Measurements from ENCODE around the gene FRMD8. TPM values are rescaled to one million over a fixed set of nuclear protein-coding genes. Genes with fewer than 3 reads are reported as not detected.

The FRMD8 gene
- total RNA-seq, 4 donors from 2014 or later: 11.5 to 51.7 (median 20.1) TPM

- H3K9me3 ChIP-seq: no peaks in the 10 kb centered on the region
- in situ Hi-C loops (cut with MboI; ENCODE audit: low sequenced_read_pairs in 4 of 4) (loop anchor here in 2 of 4 donors (10.0 kb wide), 2 partner anchors 48 to 78 kb away; no protein-coding TSS in a partner anchor), intact Hi-C loops (cut with DNase I; ENCODE audit: low total_unique reads) (no loop called here)
- no peaks in the 10 kb centered on the region for H3K27me3 ChIP-seq
- peak in 1 of 2 donors; percentile 9 for ATAC-seq
- TF ChIP-seq CTCF (IDR thresholded peaks at IDR 0.05 in 4 of 5, conservative IDR thresholded peaks at IDR 0.05 in 1 of 5) (no peak), POLR2A (IDR thresholded peaks at IDR 0.05) (no peak)
- peak overlapping the region; percentile 81 to 95 (median 90) for H3K4me3 ChIP-seq
- peak in 1 of 2 donors; percentile 61 for DNase-seq
- peaks cover 5 to 80% of the 10 kb centered on the region in 2 donors for H3K36me3 ChIP-seq
- peaks cover 38 to 40% of the 10 kb centered on the region in 2 donors for H3K4me1 ChIP-seq
- H3K27ac ChIP-seq: peak overlapping the region; percentile 98 to 100 (median 100)
Measured at GRCh38 chr11:65426839-65427690, 40.6 kb downstream of the FRMD8 start.

GRCh38 chr11:65427691-65428577 lies 41.5 kb downstream of the FRMD8 start:
- DNase-seq (peak in 1 of 2 donors; percentile 66), ATAC-seq (peak; percentile 23 to 25)
- Histone ChIP-seq H3K4me3 (peak overlapping the region; percentile 81 to 95 (median 90)), H3K9me3 (no peaks in the 10 kb centered on the region), H3K36me3 (peaks cover 5 to 87% of the 10 kb centered on the region in 2 donors), H3K27ac (peak overlapping the region; percentile 98 to 100 (median 100)), H3K4me1 (peaks cover 44 to 49% of the 10 kb centered on the region in 2 donors), H3K27me3 (no peaks in the 10 kb centered on the region)
- TF ChIP-seq CTCF (IDR thresholded peaks at IDR 0.05 in 4 of 5, conservative IDR thresholded peaks at IDR 0.05 in 1 of 5) (no peak), POLR2A (IDR thresholded peaks at IDR 0.05) (peak in 1 of 2 donors; percentile 57)
- in situ Hi-C loops (cut with MboI; ENCODE audit: low sequenced_read_pairs in 4 of 4): loop anchor here in 2 of 4 donors (10.0 kb wide), 2 partner anchors 47 to 77 kb away; no protein-coding TSS in a partner anchor
- intact Hi-C loops (cut with DNase I; ENCODE audit: low total_unique reads): no loop called here

GRCh38 chr11:65428578-65429067 lies 42.2 kb downstream of the FRMD8 start:
- H3K4me3 ChIP-seq: peak overlapping the region; percentile 81 to 95 (median 90)
- DNase-seq (no peak), ATAC-seq (no peak)
- intact Hi-C loops (cut with DNase I; ENCODE audit: low total_unique reads) (no loop called here), in situ Hi-C loops (cut with MboI; ENCODE audit: low sequenced_read_pairs in 4 of 4) (loop anchor here in 2 of 4 donors (10.0 kb wide), 2 partner anchors 46 to 76 kb away; no protein-coding TSS in a partner anchor)
- H3K36me3 ChIP-seq: peaks cover 5 to 86% of the 10 kb centered on the region in 2 donors
- no peaks in the 10 kb centered on the region for H3K27me3 ChIP-seq
- TF ChIP-seq CTCF (IDR thresholded peaks at IDR 0.05 in 4 of 5, conservative IDR thresholded peaks at IDR 0.05 in 1 of 5) (no peak), POLR2A (IDR thresholded peaks at IDR 0.05) (peak in 1 of 2 donors; percentile 38)
- peak overlapping the region; percentile 98 to 100 (median 100) for H3K27ac ChIP-seq
- peaks cover 49 to 52% of the 10 kb centered on the region in 2 donors for H3K4me1 ChIP-seq
- no peaks in the 10 kb centered on the region for H3K9me3 ChIP-seq

GRCh38 chr11:65429068-65429681 lies 42.7 kb downstream of the FRMD8 start:
- peak overlapping the region; percentile 98 to 100 (median 100) for H3K27ac ChIP-seq
- H3K9me3 ChIP-seq: no peaks in the 10 kb centered on the region
- peak in 1 of 2 donors; percentile 3 for ATAC-seq
- H3K4me3 ChIP-seq: peak overlapping the region; percentile 81 to 95 (median 90)
- peaks cover 3 to 84% of the 10 kb centered on the region in 2 donors for H3K36me3 ChIP-seq
- DNase-seq: no peak
- peaks cover 52 to 54% of the 10 kb centered on the region in 2 donors for H3K4me1 ChIP-seq
- H3K27me3 ChIP-seq: no peaks in the 10 kb centered on the region
- intact Hi-C loops (cut with DNase I; ENCODE audit: low total_unique reads) (no loop called here), in situ Hi-C loops (cut with MboI; ENCODE audit: low sequenced_read_pairs in 4 of 4) (loop anchor here in 2 of 4 donors (10.0 kb wide), 2 partner anchors 46 to 76 kb away; no protein-coding TSS in a partner anchor)
- TF ChIP-seq POLR2A (IDR thresholded peaks at IDR 0.05) (no peak), CTCF (IDR thresholded peaks at IDR 0.05 in 4 of 5, conservative IDR thresholded peaks at IDR 0.05 in 1 of 5) (no peak)

All from gastrocnemius medialis (tissue), 4 donors.